ENCODE data around the gene PPP2R2B.

DNA sequence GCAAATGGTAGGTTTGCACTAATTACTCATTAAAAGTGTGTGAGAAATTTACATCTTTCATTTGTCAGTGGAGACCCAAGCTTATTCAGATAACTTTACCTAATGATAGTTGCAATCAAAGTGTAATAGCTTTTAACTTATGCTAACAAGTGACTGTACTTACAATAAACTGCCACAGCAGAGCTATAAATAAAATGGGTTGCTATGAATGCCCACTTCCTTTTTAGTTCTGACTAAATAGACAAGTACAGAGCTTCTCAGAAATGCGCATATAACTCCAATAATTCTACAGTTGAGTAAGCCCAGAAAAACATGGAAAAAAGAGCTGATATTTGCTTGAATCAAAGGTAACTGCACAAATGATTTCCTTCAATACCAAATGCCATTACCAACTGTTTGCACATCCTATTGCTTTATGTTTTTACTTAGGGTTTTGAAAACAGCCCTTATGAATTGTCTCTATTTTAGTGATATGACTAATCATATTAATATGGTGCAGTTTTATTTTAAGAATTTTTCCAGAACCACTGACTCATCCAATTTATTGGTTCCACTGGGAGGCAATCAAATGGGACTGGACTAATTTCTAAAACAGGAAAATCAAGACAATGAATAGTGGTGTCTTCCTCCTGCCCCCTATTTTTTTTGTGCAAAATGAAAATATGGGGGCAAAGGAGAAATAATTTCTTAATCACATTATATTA, 84.1 kb downstream of the PPP2R2B start:
- TF ChIP-seq EZH2 (IDR thresholded peaks at IDR 0.05; ENCODE audit: low read length) (no peak), CTCF (optimal IDR thresholded peaks at IDR 0.05 in 1 of 3, IDR thresholded peaks at IDR 0.05 in 1 of 3, conservative IDR thresholded peaks at IDR 0.05 in 1 of 3; ENCODE audit: extremely low read depth in 1 of 3, insufficient read depth in 2 of 3, low read length in 3 of 3) (no peak)
